ENCODE results near the gene SRRM5.
A peak's percentile ranks its signal among the peaks of the same experiment; 100 is the strongest.
"Not testable (repeated sequence)": the region's sequence is repeated elsewhere in the genome, so short reads cannot be mapped to it uniquely, and the experiment has no call there.

Gene SRRM5

DNA sequence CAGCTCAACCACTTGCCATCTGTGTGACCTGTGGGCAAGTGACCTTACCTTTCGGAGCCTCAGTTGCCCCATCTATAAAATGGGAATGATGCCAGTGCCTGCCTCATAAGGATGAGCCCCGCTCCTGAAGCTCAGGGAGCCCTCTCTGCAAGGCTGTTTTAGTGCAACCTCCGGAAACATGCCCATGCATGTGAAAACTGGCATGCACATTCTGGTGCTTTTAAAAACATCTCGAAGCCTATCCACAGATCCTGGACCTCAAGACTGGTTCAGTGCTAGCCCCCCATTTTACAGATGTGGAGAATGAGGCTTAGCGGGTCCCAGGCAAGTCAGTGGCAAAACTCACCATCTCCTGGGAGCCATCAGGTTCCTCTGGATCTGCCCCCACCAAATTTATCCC, 22.2 kb downstream of the SRRM5 start:
- no peak overlapping the region for H3K9ac ChIP-seq (ENCODE audit: low read length)
- H3K36me3 ChIP-seq (ENCODE audit: control insufficient read depth, insufficient read depth, low read length, severe bottlenecking), result no peaks in the 10 kb centered on the region
- no peak for DNase-seq (ENCODE audit: low read depth)
- H3K4me1 ChIP-seq (ENCODE audit: control insufficient read depth, insufficient read depth, low read length), result no peaks in the 10 kb centered on the region
- H3K4me3 ChIP-seq (ENCODE audit: low read length), result no peak overlapping the region
- H3K9me3 ChIP-seq (ENCODE audit: control insufficient read depth, low read length), result no peaks in the 10 kb centered on the region
- H3K27me3 ChIP-seq (replicated peaks; ENCODE audit: control insufficient read depth, insufficient read depth, low read length), result peaks cover 9% of the 10 kb centered on the region

DNA sequence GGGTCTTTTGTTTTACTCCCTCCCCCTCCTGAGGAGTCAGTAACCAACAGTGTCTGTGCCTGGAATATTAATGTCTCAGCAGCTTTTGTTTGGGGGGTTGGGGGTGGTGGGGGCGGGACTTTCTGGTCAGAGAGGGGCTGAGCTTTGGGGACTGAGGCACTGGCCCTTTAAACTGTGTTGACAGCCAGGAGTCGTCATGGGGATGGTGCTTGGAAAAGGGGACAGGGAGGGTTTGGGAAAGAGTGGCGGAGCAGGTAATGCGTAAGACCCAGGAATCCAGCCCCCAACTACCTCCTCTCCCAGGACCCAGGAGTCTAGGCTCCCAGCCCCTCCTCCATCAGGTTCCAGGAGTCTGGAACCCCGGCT, 22.6 kb downstream of the SRRM5 start:
- no peak overlapping the region for H3K9ac ChIP-seq (ENCODE audit: low read length)
- H3K4me1 ChIP-seq (ENCODE audit: control insufficient read depth, insufficient read depth, low read length), result no peaks in the 10 kb centered on the region
- H3K4me3 ChIP-seq (ENCODE audit: low read length), result no peak overlapping the region
- peaks cover 12% of the 10 kb centered on the region for H3K27me3 ChIP-seq (replicated peaks; ENCODE audit: control insufficient read depth, insufficient read depth, low read length)
- no peaks in the 10 kb centered on the region for H3K9me3 ChIP-seq (ENCODE audit: control insufficient read depth, low read length)
- no peaks in the 10 kb centered on the region for H3K36me3 ChIP-seq (ENCODE audit: control insufficient read depth, insufficient read depth, low read length, severe bottlenecking)
- no peak for DNase-seq (ENCODE audit: low read depth)

DNA sequence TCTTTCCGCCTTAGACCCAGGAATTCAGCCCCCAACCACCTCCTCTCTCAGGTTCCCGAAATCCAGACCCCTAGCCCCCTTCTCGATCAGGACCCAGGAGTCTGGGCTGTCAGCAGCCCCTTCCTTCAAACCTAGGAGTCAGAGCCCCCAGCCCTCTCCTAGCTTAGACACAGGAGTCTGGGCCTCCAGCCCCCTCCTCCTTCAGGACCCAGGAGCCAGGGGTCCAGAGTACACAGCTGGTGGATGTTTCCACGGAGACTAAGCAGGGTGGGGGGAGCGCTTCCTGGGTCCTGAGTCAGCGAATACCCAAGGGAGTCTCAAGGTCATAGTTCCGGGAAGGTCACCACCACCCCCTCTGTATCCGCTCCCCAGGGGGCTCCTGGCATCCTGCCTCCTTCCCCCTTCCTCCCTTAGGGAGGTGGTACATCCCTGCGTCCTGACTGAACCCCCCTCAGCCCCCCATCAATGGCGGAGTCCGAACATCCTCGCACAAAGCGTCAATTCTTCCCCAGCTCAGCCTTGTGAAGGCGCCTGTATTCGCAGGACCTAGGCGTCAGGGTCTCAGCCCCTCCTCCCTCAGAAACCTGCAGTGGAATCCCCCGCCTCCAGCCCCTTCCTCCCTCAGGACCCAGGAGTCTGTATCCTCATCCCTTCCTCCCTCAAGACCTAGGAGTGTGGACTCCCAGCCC, 23.1 kb downstream of the SRRM5 start:
- Histone ChIP-seq H3K36me3 (ENCODE audit: control insufficient read depth, insufficient read depth, low read length, severe bottlenecking) (no peaks in the 10 kb centered on the region), H3K4me3 (ENCODE audit: low read length) (no peak overlapping the region), H3K27me3 (replicated peaks; ENCODE audit: control insufficient read depth, insufficient read depth, low read length) (peaks cover 12% of the 10 kb centered on the region), H3K9ac (ENCODE audit: low read length) (no peak overlapping the region), H3K9me3 (ENCODE audit: control insufficient read depth, low read length) (no peaks in the 10 kb centered on the region), H3K4me1 (ENCODE audit: control insufficient read depth, insufficient read depth, low read length) (peaks cover 1% of the 10 kb centered on the region)
- DNase-seq (ENCODE audit: low read depth), result no peak

DNA sequence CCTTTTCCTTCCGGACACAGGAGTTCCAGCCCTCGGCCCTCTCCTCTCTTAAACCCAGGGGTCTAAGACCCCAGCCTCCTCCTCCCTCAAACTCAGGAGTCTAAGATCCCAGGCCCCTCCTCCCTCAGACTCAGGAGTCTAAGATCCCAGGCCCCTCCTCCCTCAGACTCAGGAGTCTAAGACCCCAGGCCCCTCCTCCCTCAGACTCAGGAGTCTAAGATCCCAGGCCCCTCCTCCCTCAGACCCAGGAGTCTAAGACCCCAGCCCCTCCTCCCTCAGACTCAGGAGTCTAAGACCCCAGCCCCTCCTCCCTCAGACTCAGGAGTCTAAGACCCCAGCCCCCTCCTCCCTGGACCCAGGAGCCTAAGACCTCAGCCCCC, 23.7 kb downstream of the SRRM5 start:
- H3K4me1 ChIP-seq (ENCODE audit: control insufficient read depth, insufficient read depth, low read length); H3K9ac ChIP-seq (ENCODE audit: low read length); H3K36me3 ChIP-seq (ENCODE audit: control insufficient read depth, insufficient read depth, low read length, severe bottlenecking); H3K4me3 ChIP-seq (ENCODE audit: low read length); DNase-seq (ENCODE audit: low read depth); H3K9me3 ChIP-seq (ENCODE audit: control insufficient read depth, low read length): not testable (repeated sequence)
- peaks cover 16% of the 10 kb centered on the region for H3K27me3 ChIP-seq (replicated peaks; ENCODE audit: control insufficient read depth, insufficient read depth, low read length)

DNA sequence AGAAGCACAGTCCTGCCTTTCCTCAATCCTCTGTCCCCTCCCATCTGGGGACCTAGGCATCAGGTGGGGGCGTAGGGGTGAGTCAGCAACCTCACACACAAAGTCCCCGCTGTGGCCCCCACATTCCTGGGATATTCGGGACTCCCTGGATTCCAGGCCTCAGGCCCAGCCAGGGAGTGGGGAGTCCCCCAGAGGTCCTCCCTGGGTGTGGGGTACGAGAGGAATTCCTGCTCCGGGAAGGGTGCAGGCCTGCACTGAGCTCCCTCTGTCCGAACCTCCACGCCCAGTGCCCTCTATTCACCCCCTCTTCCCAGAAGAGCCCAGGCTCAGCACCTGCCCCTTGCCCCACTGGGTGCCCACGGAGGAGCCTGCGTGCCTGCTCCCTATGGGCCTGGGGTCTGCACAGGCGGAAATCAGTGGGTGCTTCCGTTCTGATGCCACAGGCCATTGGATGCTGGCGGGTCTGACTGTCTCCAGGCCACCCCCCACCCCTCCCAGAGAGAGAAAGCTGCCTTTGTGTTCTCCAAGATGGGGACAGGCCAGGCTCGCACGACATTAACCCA, 24.3 kb downstream of the SRRM5 start:
- DNase-seq (ENCODE audit: low read depth), result no peak
- peaks cover 4% of the 10 kb centered on the region for H3K4me1 ChIP-seq (ENCODE audit: control insufficient read depth, insufficient read depth, low read length)
- no peaks in the 10 kb centered on the region for H3K9me3 ChIP-seq (ENCODE audit: control insufficient read depth, low read length)
- peaks cover 19% of the 10 kb centered on the region for H3K27me3 ChIP-seq (replicated peaks; ENCODE audit: control insufficient read depth, insufficient read depth, low read length)
- no peaks in the 10 kb centered on the region for H3K36me3 ChIP-seq (ENCODE audit: control insufficient read depth, insufficient read depth, low read length, severe bottlenecking)
- H3K9ac ChIP-seq (ENCODE audit: low read length), result no peak overlapping the region
- no peak overlapping the region for H3K4me3 ChIP-seq (ENCODE audit: low read length)

DNA sequence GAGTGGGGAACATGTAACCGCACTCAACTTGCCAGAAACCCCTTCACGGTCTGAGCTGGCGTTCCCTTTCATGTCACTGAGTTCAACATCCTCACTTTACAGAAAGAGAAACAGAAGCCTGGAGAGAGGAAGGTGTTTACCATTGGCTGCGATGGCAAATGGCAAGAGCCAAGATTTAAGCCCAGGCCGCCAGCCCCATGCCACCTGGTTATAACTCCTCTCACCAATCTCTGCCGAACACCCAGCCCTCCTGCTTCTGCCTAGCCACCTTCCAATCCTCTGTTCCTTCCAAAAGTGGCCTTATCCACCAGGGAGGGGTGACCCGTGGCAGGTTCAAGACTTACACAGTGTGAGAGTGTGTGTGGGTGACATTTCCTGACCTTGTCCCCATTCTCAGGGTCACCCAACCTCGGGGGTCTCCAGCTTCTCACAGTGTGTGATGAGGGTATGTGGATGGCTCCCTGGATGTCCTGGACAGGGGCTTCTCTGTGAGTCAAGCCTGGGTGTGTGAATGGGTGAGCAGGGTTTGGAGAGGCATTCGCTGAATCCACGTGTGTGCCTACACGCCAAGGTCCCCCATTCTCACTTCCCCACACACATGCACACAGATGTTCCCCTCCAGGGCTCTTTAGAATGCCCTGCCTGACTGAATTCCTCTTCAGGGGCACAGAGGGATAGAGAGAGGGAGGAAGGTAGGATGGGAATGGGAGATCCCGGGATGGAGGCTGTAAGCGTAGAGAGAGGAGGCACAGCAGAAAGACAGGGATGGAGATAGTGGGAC, 26.5 kb downstream of the SRRM5 start:
- H3K36me3 ChIP-seq (ENCODE audit: control insufficient read depth, insufficient read depth, low read length, severe bottlenecking), result no peaks in the 10 kb centered on the region
- peaks cover 4% of the 10 kb centered on the region for H3K4me1 ChIP-seq (ENCODE audit: control insufficient read depth, insufficient read depth, low read length)
- H3K4me3 ChIP-seq (ENCODE audit: low read length), result no peak overlapping the region
- no peaks in the 10 kb centered on the region for H3K9me3 ChIP-seq (ENCODE audit: control insufficient read depth, low read length)
- H3K27me3 ChIP-seq (replicated peaks; ENCODE audit: control insufficient read depth, insufficient read depth, low read length), result peaks cover 19% of the 10 kb centered on the region
- DNase-seq (ENCODE audit: low read depth), result no peak
- H3K9ac ChIP-seq (ENCODE audit: low read length), result no peak overlapping the region

DNA sequence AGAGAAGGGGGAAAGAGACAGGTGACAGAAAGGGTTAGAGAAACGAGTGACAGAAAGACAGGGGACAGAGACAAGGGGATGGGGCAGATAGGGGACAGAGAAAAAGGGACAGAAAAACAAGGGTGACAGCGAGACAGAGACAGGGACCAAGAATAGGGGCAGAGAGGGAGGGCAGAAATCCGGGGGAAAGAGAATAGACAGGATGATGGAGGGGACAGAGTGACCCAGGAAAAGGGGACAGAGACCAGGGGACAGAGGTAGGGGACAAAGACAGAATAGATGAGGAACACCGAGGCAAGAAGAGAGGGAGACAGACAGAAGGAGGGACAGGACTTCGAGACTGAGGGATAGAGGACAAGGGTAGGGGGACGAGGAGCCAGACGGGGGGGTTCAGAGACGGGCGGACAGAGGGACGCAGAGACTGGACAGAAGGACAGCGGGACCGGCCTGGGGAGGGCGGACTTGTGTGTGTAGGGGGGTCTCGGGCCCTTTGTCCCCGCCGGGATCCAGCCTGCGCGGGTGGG, 27.2 kb downstream of the SRRM5 start:
- peaks cover 4% of the 10 kb centered on the region for H3K4me1 ChIP-seq (ENCODE audit: control insufficient read depth, insufficient read depth, low read length)
- no peaks in the 10 kb centered on the region for H3K9me3 ChIP-seq (ENCODE audit: control insufficient read depth, low read length)
- H3K4me3 ChIP-seq (ENCODE audit: low read length), result no peak overlapping the region

DNA sequence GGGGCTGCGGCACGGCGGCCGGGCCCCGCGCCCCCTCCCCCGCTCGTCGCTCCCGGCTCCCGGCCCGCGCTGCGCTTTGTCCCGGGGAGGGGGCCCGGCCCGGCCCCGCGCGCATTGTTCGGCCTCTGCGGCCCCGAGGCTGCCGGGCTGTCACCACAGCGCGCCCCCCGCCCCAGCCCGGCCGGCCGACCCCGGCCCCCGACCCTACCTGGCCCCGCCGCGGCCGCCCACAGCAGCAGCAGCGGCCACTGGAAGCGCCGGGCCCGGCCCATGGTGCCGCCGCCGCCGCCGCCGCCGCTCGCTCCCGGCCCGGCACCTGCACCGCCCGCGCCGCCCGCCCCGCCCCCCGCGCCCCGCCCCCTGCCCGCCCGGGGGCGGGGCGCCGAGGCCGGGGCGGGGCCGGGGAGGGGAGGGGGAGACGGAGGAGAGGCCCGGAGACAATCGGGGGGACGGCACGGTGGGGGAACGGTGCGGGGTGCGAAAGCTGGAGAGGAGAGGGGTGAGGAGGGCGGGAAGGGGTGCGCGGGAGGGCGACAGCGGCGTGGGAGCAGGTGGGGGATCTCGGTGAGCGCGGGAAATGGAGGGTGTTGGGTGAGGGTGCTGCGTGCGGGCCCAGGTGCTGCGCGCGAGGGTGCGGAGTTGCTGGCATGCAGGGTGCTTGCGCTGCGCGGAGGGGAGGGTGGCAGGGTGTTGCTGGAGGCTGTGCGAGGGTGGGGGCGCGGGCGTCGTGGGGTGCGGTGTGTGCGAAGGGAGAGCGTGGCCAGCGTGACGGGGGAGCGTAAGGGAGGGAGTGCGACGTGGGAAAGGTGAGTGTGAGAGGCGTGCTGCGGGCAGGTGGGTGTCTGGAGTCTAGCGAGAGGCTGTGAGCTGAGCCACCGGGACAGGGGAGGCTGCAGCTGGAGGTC, 27.9 kb downstream of the SRRM5 start, which contains the start of gene CADM4:
CADM4 (minus strand) TSS at position 332 of the 905 bp plus-strand sequence; CDS start at position 272, 60 bp downstream.
- Histone ChIP-seq H3K4me3 (ENCODE audit: low read length) (peak within 1 kb of the TSS; percentile 61), H3K4me1 (ENCODE audit: control insufficient read depth, insufficient read depth, low read length) (peaks cover 4% of the 10 kb centered on the region), H3K9me3 (ENCODE audit: control insufficient read depth, low read length) (no peaks in the 10 kb centered on the region), H3K36me3 (ENCODE audit: control insufficient read depth, insufficient read depth, low read length, severe bottlenecking) (no peaks in the 10 kb centered on the region), H3K27me3 (replicated peaks; ENCODE audit: control insufficient read depth, insufficient read depth, low read length) (peaks cover 19% of the 10 kb centered on the region), H3K9ac (ENCODE audit: low read length) (no peak within 1 kb of the TSS)
- DNase-seq (ENCODE audit: low read depth), result peak; percentile 48

More for the DNA sequence above, 27.2 kb downstream of the SRRM5 start:
- peaks cover 19% of the 10 kb centered on the region for H3K27me3 ChIP-seq (replicated peaks; ENCODE audit: control insufficient read depth, insufficient read depth, low read length)
- no peaks in the 10 kb centered on the region for H3K36me3 ChIP-seq (ENCODE audit: control insufficient read depth, insufficient read depth, low read length, severe bottlenecking)
- H3K9ac ChIP-seq (ENCODE audit: low read length), result no peak overlapping the region
- DNase-seq (ENCODE audit: low read depth), result no peak

DNA sequence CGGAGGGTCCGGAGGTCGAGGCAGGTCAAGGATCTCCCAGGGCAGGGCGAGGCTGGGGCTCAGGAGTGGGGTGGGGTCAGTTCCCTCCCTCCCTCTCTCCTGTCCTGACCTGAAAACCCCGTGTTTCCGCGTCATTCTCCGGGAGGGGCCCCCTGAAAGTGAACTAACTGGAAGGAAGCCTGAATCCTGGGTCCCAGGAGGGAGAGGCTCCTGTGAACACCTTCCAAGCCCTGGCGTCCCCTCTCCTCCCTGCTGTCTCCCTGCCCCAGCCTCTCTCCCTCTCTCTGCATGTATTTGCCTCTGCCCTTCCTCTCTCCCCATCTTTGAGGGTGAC, 28.5 kb downstream of the SRRM5 start:
- H3K9ac ChIP-seq (ENCODE audit: low read length), result no peak overlapping the region
- peaks cover 4% of the 10 kb centered on the region for H3K4me1 ChIP-seq (ENCODE audit: control insufficient read depth, insufficient read depth, low read length)
- H3K9me3 ChIP-seq (ENCODE audit: control insufficient read depth, low read length), result no peaks in the 10 kb centered on the region
- H3K27me3 ChIP-seq (replicated peaks; ENCODE audit: control insufficient read depth, insufficient read depth, low read length), result peaks cover 19% of the 10 kb centered on the region
- DNase-seq (ENCODE audit: low read depth), result no peak
- H3K36me3 ChIP-seq (ENCODE audit: control insufficient read depth, insufficient read depth, low read length, severe bottlenecking), result no peaks in the 10 kb centered on the region
- H3K4me3 ChIP-seq (ENCODE audit: low read length), result peak overlapping the region; percentile 61

DNA sequence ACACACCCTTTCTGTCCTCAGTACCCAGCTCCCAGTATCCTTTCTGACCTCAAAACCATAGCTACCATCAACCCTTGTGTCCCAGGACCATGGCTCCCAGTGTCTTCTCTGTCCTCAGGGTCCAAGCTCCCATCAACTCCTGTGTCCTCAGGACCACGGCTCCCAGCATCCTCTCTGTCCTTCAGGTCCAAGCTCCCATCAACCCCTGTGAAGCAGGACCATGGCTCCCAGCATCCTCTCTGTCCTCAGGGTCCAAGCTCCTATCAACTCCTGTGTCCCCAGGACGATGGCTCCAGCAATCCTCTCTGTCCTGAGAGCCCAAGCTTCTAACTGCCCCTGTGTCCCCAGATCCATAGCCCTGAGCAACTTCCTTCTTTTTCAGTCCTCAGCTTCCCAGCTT, 29.4 kb downstream of the SRRM5 start:
- H3K36me3 ChIP-seq (ENCODE audit: control insufficient read depth, insufficient read depth, low read length, severe bottlenecking), result no peaks in the 10 kb centered on the region
- H3K9ac ChIP-seq (ENCODE audit: low read length), result no peak overlapping the region
- no peak for DNase-seq (ENCODE audit: low read depth)
- no peak overlapping the region for H3K4me3 ChIP-seq (ENCODE audit: low read length)
- H3K4me1 ChIP-seq (ENCODE audit: control insufficient read depth, insufficient read depth, low read length), result peaks cover 4% of the 10 kb centered on the region
- no peaks in the 10 kb centered on the region for H3K9me3 ChIP-seq (ENCODE audit: control insufficient read depth, low read length)
- H3K27me3 ChIP-seq (replicated peaks; ENCODE audit: control insufficient read depth, insufficient read depth, low read length), result peaks cover 19% of the 10 kb centered on the region

DNA sequence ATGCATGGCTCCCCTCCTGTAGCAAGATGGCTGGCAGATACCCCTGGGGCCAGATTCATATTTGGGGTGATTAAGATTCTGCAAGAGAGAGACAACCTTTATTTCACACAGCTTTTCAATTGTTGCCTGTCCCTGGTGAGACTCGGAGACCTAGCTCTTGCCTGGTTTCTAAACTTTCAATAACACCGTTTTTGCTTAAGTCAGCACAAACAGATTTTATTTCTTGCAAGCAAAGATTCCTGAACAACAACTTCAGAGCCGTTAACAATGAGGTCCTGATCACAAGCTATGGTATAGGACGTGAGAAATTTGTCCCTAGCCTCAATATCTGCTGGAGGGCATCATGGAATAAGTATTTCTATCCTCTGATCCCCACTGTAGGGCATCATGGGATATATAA, 30.6 kb downstream of the SRRM5 start:
- Histone ChIP-seq H3K9me3 (ENCODE audit: control insufficient read depth, low read length) (no peaks in the 10 kb centered on the region), H3K9ac (ENCODE audit: low read length) (no peak overlapping the region), H3K4me3 (ENCODE audit: low read length) (no peak overlapping the region), H3K4me1 (ENCODE audit: control insufficient read depth, insufficient read depth, low read length) (peaks cover 4% of the 10 kb centered on the region), H3K36me3 (ENCODE audit: control insufficient read depth, insufficient read depth, low read length, severe bottlenecking) (peaks cover 5% of the 10 kb centered on the region), H3K27me3 (replicated peaks; ENCODE audit: control insufficient read depth, insufficient read depth, low read length) (peaks cover 19% of the 10 kb centered on the region)
- DNase-seq (ENCODE audit: low read depth), result no peak

All from adipocyte (in vitro differentiated cells).